ENCODE measurements around the gene PPIL3. TPM values are rescaled to one million over a fixed set of nuclear protein-coding genes. Genes with fewer than 3 reads are reported as not detected.

Gene PPIL3
- total RNA-seq: 16.9 and 18.5 TPM in 2 replicates

DNA sequence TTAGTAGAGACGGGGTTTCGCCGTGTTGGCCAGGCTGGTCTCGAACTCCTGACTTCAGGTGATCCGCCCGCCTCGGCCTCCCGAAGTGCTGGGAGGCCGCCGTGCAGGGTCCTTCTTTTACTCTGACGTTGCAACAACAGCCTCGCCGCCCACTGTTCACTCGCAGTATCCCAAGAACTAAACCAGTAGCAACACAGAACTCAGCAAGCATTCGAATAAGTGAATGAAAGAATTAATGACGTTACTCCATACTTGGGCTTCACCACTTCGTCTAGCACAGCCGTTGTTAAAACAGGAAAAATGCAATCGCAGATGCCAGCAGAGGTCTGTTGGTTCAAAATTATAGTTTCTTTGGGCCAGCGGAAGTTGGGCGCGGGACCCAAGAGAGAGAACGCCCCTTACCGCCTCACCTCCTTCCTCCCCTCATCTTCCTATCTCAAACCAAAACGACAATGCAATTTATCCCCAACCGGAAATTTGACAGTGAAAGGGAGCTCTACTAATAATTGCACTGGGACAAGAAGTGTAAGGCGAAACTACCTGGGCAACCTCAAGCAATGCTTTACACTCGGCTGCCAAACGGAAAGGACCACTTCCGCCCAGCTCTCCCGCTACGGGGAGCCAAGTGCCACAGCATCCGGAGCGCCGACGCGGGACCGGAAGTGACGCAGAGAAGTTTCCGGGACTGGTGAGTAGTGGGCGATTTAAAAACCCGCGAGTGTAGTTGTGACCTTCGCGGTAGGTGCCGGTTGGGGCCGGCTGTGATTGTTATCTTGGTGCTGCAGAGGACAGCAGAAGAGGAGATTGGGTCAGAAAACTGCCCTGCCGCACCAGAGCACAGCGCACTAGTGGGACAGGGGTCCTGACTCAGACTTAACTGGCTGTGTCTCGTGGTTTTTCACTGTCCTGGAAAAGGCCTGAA lies at the start of gene PPIL3, which contains the start of gene NIF3L1:
TSS of gene PPIL3 (minus strand) at position 374 of the 922 bp plus-strand sequence. CDS start 1,462 bp downstream, outside the sequence.
TSS of gene NIF3L1 (plus strand) at position 668 of the 922 bp plus-strand sequence. CDS start 2,573 bp downstream, outside the sequence.

DNA sequence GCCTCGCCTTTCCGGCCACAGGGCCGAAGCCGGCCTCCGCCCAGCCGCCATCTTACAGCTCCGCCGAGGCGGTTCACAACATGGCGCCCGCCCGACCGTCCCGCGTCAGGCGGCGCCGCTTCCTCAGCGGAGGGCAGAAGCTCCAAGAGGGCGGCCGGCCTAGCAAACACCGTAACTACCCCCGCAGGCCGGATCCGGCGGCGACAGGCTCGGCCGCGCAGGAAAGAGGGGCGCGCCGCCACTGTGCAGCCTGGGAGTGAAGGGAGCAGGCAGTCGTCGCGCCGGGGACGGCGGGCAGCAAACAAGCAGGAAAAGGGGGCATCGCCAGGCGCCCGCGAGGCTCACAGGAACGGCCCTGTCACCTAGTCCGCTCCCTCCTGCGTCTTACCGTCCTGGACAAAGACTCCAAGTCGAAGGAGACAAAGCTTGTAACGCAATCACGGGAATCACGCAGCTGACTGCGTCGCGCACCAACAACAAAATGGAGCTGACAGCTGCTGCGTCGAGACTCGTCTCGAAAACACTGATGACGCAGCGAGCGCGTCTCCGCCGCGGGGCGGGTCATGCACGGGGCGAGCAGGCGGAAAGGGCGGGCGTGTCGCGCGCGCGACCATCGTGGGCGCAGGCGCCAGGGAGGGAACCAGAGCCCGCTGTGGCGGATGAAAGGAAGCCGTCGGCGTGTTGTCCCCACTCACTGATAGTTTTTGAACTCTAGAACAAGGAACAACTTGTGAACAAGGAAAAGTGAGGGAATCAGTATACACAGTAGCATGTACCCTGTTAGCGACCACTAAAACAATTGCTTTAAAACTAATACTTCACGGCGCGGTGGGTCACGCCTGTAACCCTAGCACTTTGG lies 24.5 kb downstream of the PPIL3 start, which contains the start of gene CLK1:
TSS of gene CLK1 (minus strand) at position 483 of the 859 bp plus-strand sequence. CDS start 2,796 bp downstream, outside the sequence.

Other genes starting within 250 kb of the PPIL3 start
- 193 and 270 TPM in 2 replicates for gene BZW1, start 77.2 kb downstream of the PPIL3 start, total RNA-seq
- 7.5 and 33.6 TPM in 2 replicates for gene CLK1, start 24.4 kb downstream of the PPIL3 start, total RNA-seq
- gene NIF3L1, start 294 bp upstream of the PPIL3 start, total RNA-seq: 19.8 and 42.4 TPM in 2 replicates
- gene ORC2, start 74.6 kb upstream of the PPIL3 start, total RNA-seq: 6.0 and 10.9 TPM in 2 replicates
- 2.0 and 3.7 TPM in 2 replicates for gene HYCC2, start 182.6 kb upstream of the PPIL3 start, total RNA-seq
- 30.7 and 53.8 TPM in 2 replicates for gene NDUFB3, start 182.9 kb upstream of the PPIL3 start, total RNA-seq
- gene CFLAR, start 227.1 kb upstream of the PPIL3 start, total RNA-seq: 51.3 and 54.3 TPM in 2 replicates